IMR-90 (cell line): Measurements from ENCODE around the gene XPO4. TPM values are rescaled to one million over a fixed set of nuclear protein-coding genes. Genes with fewer than 3 reads are reported as not detected.
A peak's percentile ranks its signal among the peaks of the same experiment; 100 is the strongest.

Source experiments
- ATAC-seq: fragments of 200-7000 bp; cut with Tn5 transposase; 2 replicates; pipeline ENCODE4 v1.9.1; 2020; ENCODE audit warnings: low read depth, mild to moderate bottlenecking, moderate library complexity
- BruUV-seq: library from RNA; stranded (reverse); fragments of 400-500 nt; replicated peaks from 2 replicates; lab custom pipeline; 2021; lab: Mats Ljungman, UMichigan
- CTCF ChIA-PET: fragments of 300-600 bp; formaldehyde crosslinking; extraction: SDS; loops from one replicate; lab custom pipeline; 2021; ENCODE audit warnings: antibody characterized with exemption; lab: Yijun Ruan, JAX
- POLR2A ChIA-PET: fragments of 300-600 bp; sonication (Branson Sonifier 250); formaldehyde crosslinking; loops from one replicate; lab custom pipeline; 2022; ENCODE audit warnings: antibody characterized with exemption; ENCODE audit not compliant: unreplicated experiment; lab: Charles Lee
- DNase-seq: peaks from one replicate; pipeline ENCODE4 v3.0.0; 2013
- H2AFZ ChIP-seq: replicated peaks from 2 replicates; pipeline ENCODE3; 2013; ENCODE audit warnings: low read length, mild to moderate bottlenecking; ENCODE audit not compliant: poor library complexity
- H2AK5ac ChIP-seq: 2 replicates; pipeline ENCODE4 v1.6.1; 2013; ENCODE audit warnings: low read depth, low read length, inconsistent platforms
- H2AK9ac ChIP-seq: replicated peaks from 2 replicates; pipeline ENCODE3; 2013; ENCODE audit warnings: mild to moderate bottlenecking, low read depth, low read length, moderate library complexity; ENCODE audit not compliant: poor library complexity
- H2BK120ac ChIP-seq: 2 replicates; pipeline ENCODE4 v1.6.1; 2013; ENCODE audit warnings: low read depth, low read length, inconsistent platforms
- H2BK15ac ChIP-seq: 3 replicates; pipeline ENCODE4 v1.6.1; 2013; ENCODE audit warnings: low read depth, low read length, inconsistent platforms
- H2BK20ac ChIP-seq: 2 replicates; pipeline ENCODE4 v1.6.1; 2013; ENCODE audit warnings: low read depth, mild to moderate bottlenecking, inconsistent platforms, low read length, moderate library complexity
- H2BK5ac ChIP-seq: 2 replicates; pipeline ENCODE4 v1.6.1; 2013; ENCODE audit warnings: mild to moderate bottlenecking, low read depth, low read length, inconsistent platforms; ENCODE audit not compliant: poor library complexity, severe bottlenecking
- H3K14ac ChIP-seq: replicated peaks from 2 replicates; pipeline ENCODE4 v1.6.1; 2013; ENCODE audit warnings: low read depth, low read length, inconsistent platforms
- H3K18ac ChIP-seq: 2 replicates; pipeline ENCODE4 v1.6.1; 2013; ENCODE audit warnings: low read depth, low read length, control low read depth
- H3K23ac ChIP-seq: 2 replicates; pipeline ENCODE4 v1.6.1; 2013; ENCODE audit warnings: low read depth, low read length, inconsistent platforms
- H3K27ac ChIP-seq: 2 replicates; pipeline ENCODE4 v1.5.1; 2013; ENCODE audit warnings: mild to moderate bottlenecking, control low read depth, low read length; ENCODE audit not compliant: insufficient read depth
- H3K27me3 ChIP-seq: 2 replicates; pipeline ENCODE4 v1.6.1; 2013; ENCODE audit warnings: low read length; ENCODE audit not compliant: control insufficient read depth, insufficient read depth
- H3K36me3 ChIP-seq: 2 replicates; pipeline ENCODE4 v1.6.1; 2013; ENCODE audit warnings: low read length, mixed read lengths; ENCODE audit not compliant: control insufficient read depth, insufficient read depth
- H3K4ac ChIP-seq: 2 replicates; pipeline ENCODE4 v1.6.1; 2013; ENCODE audit warnings: low read depth, low read length, inconsistent platforms
- H3K4me1 ChIP-seq: 2 replicates; pipeline ENCODE4 v1.6.1; 2013; ENCODE audit warnings: low read length, mixed read lengths; ENCODE audit not compliant: control insufficient read depth, insufficient read depth
- H3K4me2 ChIP-seq: 2 replicates; pipeline ENCODE4 v1.6.1; 2013; ENCODE audit warnings: low read depth, mild to moderate bottlenecking, control low read depth, low read length, moderate library complexity
- H3K4me3 ChIP-seq: 2 replicates; pipeline ENCODE4 v1.5.1; 2013; ENCODE audit warnings: low read depth, mild to moderate bottlenecking, control low read depth, low read length, moderate library complexity; ENCODE audit not compliant: insufficient read depth
- H3K56ac ChIP-seq: 2 replicates; pipeline ENCODE4 v1.6.1; 2013; ENCODE audit warnings: low read length, inconsistent platforms; ENCODE audit not compliant: insufficient read depth; ENCODE audit errors: extremely low read depth
- H3K79me1 ChIP-seq, 2 experiments: 2 replicates each; pipeline ENCODE4 v1.6.1; 2013; ENCODE audit warnings: low read length in 2 of 2, inconsistent platforms in 1 of 2, low read depth in 1 of 2
- H3K9ac ChIP-seq: 2 replicates; pipeline ENCODE4 v1.6.1; 2013; ENCODE audit warnings: low read depth, low read length, control low read depth
- H3K9me1 ChIP-seq: 2 replicates; pipeline ENCODE4 v1.6.1; 2013; ENCODE audit warnings: low read length, inconsistent platforms; ENCODE audit not compliant: insufficient read depth
- H3K9me3 ChIP-seq: 2 replicates; pipeline ENCODE4 v1.6.1; 2013; ENCODE audit warnings: low read length; ENCODE audit not compliant: control insufficient read depth, insufficient read depth
- H4K20me1 ChIP-seq: 2 replicates; pipeline ENCODE4 v1.6.1; 2013; ENCODE audit warnings: low read length, inconsistent platforms; ENCODE audit not compliant: insufficient read depth
- H4K5ac ChIP-seq: 2 replicates; pipeline ENCODE4 v1.6.1; 2013; ENCODE audit warnings: mild to moderate bottlenecking, low read depth, low read length, control low read depth
- H4K8ac ChIP-seq, 2 experiments: 2 replicates each; pipeline ENCODE4 v1.6.1; 2013; ENCODE audit warnings: low read depth in 2 of 2, low read length in 2 of 2, control low read depth in 1 of 2, inconsistent platforms in 1 of 2
- H4K91ac ChIP-seq: 2 replicates; pipeline ENCODE4 v1.6.1; 2013; ENCODE audit warnings: low read depth, low read length, inconsistent platforms; ENCODE audit not compliant: insufficient read depth
- CEBPB ChIP-seq: IDR thresholded peaks from 2 replicates; pipeline ENCODE4 v1.6.1; 2012; ENCODE audit warnings: low read depth, low read length, improper control_type of control experiment
- POLR2A ChIP-seq: IDR thresholded peaks from 2 replicates; pipeline ENCODE4 v1.6.1; 2012; ENCODE audit warnings: mild to moderate bottlenecking, low read depth, low read length
- RAD21 ChIP-seq: IDR thresholded peaks from 2 replicates; pipeline ENCODE4 v1.6.1; 2012; ENCODE audit warnings: low read length, improper control_type of control experiment
- RCOR1 ChIP-seq: IDR thresholded peaks from 2 replicates; pipeline ENCODE4 v1.6.1; 2012; ENCODE audit warnings: mild to moderate bottlenecking, low read length, improper control_type of control experiment; ENCODE audit not compliant: insufficient replicate concordance
- WGBS, 2 experiments: methylation state at CpG; one replicate each; pipeline versions ENCODE4 v1.1.5 to v1.1.7; 2013; ENCODE audit warnings: missing lambda C conversion rate in 2 of 2; ENCODE audit not compliant: insufficient read length in 1 of 2; ENCODE audit errors: extremely low coverage in 2 of 2; 5-methylcytosine and 5-hydroxymethylcytosine counted together
- dilution Hi-C: fragments of 300-500 bp; cut with HindIII; formaldehyde crosslinking; loops from one replicate; pipeline ENCODE4 v1.14.3; 2018; ENCODE audit warnings: low sequenced_read_pairs; ENCODE audit not compliant: unreplicated experiment
- in situ Hi-C: fragments of 300-500 bp; cut with MboI; formaldehyde crosslinking; loops from 3 replicates; pipeline ENCODE4 v1.14.3; 2019; ENCODE audit warnings: low sequenced_read_pairs, inconsistent platforms, mixed read lengths
- intact Hi-C: fragments of 100-400 bp; cut with micrococcal nuclease; formaldehyde crosslinking; loops from 2 replicates; pipeline ENCODE4 v1.10.0; 2022
- polyA plus RNA-seq, 3 experiments: library from polyadenylated mRNA; depleted of rRNA; stranded (reverse); fragments of >200 nt; gene quantifications; 2 replicates each; pipeline ENCODE4 v1.2.3, GENCODE V29; 2012; ENCODE audit warnings: low replicate concordance in 1 of 3
- total RNA-seq: library from RNA; depleted of rRNA; stranded (reverse); fragments of >200 nt; gene quantifications from 2 replicates; pipeline ENCODE4 v1.2.3, GENCODE V29; 2012
- TF ChIP-seq, protein P1 (sequence below): conservative IDR thresholded peaks from 2 replicates; pipeline ENCODE4 v1.5.1; 2012; ENCODE audit warnings: mild to moderate bottlenecking, low read depth, low read length, improper control_type of control experiment

Gene XPO4
- total and polyA plus RNA-seq, 2 of the 4 experiments (the other 2 are of a cell fraction): 5.0 to 21.1 TPM

DNA sequence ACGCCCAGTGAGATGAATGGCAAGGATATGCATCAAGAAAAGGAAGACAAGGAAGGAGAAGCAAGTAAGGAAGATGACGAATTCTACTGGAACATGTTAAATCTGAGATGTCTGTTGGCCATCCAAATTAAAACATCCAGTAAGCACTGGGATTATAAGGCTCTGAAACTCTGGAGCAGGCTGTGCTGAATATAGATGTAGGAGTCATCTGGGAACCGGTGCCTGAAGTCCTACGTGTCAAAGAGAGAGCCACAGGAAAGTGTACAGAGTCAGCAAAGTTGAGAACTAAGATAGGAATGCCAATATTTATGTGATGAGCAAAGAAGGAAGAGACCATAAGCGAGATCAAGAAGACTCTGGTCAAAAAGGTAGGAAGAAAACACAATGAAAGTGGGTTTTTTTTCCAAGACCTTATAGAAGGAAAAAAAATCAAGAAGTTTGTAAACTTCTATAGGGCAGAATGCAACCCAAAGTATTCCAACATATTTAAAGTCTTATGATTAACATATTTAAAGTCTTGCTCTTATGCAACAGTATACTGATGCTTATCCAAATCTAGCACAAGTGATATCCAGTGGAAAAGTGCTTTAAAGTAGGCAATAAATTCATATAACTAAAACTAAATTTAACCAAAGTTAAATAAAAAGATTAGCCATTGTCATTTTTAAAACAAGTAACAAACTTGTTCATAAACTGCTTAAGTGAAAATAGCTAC, 77.6 kb downstream of the XPO4 start (continued):
- TF ChIP-seq, protein P1, sequence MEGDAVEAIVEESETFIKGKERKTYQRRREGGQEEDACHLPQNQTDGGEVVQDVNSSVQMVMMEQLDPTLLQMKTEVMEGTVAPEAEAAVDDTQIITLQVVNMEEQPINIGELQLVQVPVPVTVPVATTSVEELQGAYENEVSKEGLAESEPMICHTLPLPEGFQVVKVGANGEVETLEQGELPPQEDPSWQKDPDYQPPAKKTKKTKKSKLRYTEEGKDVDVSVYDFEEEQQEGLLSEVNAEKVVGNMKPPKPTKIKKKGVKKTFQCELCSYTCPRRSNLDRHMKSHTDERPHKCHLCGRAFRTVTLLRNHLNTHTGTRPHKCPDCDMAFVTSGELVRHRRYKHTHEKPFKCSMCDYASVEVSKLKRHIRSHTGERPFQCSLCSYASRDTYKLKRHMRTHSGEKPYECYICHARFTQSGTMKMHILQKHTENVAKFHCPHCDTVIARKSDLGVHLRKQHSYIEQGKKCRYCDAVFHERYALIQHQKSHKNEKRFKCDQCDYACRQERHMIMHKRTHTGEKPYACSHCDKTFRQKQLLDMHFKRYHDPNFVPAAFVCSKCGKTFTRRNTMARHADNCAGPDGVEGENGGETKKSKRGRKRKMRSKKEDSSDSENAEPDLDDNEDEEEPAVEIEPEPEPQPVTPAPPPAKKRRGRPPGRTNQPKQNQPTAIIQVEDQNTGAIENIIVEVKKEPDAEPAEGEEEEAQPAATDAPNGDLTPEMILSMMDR: no peak
- TF ChIP-seq POLR2A (no peak), RAD21 (0 out of 2 replicates have a peak, but pooled peaks have one; percentile 5)

DNA sequence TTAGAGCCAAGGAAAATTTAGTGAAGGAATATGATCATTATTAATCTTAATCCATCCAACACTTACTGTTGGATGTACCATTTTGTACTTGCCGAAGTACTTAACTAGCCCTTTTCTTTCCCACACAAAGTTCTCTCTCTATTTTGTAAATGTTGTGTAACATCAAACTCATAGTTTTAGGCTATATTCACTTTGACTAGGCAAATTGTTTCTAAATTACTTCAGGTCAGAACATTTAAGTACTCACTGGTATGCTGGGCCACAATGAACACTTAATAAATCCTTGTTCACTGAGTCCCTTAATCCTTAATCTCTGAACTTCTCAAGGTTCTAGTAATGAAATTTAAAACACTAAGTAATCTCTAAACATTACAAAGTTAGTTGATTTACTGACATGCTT, 79.5 kb downstream of the XPO4 start:
- WGBS, 2 experiments: no CpG with 5 or more reads among the region's 1 CpG
- Histone ChIP-seq H3K9ac (no peak overlapping the region), H3K4ac (no peak overlapping the region), H3K18ac (no peak overlapping the region), H4K20me1 (peaks cover 3% of the 10 kb centered on the region; the same call in 1 of the 2 replicates), H3K9me3 (no peaks in the 10 kb centered on the region), H3K14ac (no peak overlapping the region), H2AK9ac (no peak overlapping the region), H3K79me1 (peaks cover 7 to 11% of the 10 kb centered on the region in 2 experiments; a peak in 2 of 4 replicates), H4K8ac (no peak overlapping the region), H2AK5ac (no peak overlapping the region), H3K4me3 (no peak overlapping the region), H2AFZ (no peak overlapping the region), H2BK120ac (no peak overlapping the region), H4K91ac (no peak overlapping the region), H3K27ac (no peak overlapping the region), H3K27me3 (no peaks in the 10 kb centered on the region), H3K23ac (no peak overlapping the region), H2BK15ac (no peak overlapping the region), H3K56ac (no peak overlapping the region), H3K4me1 (peaks cover 7% of the 10 kb centered on the region), H2BK5ac (peak overlapping the region; percentile 19), H3K4me2 (no peak overlapping the region), H2BK20ac (no peak overlapping the region), H3K9me1 (no peaks in the 10 kb centered on the region; the same call in 1 of the 2 replicates), H4K5ac (no peak overlapping the region), H3K36me3 (no peaks in the 10 kb centered on the region)
- POLR2A ChIA-PET: no interaction called here
- in situ Hi-C loops: no loop called here
- intact Hi-C loops: loop anchor here (10.0 kb wide), 1 partner anchor 628 kb away; the partner anchor contains the start of gene GJB2
- CTCF ChIA-PET: no interaction called here
- dilution Hi-C loops: no loop called here
- DNase-seq (peak; percentile 22), ATAC-seq (no peak)
- no TSS peak for BruUV-seq
- TF ChIP-seq CEBPB (peak; percentile 36), RCOR1 (no peak)
